Vagina (tissue), 2 donors: ENCODE results near the gene KLHDC7B. TPM values are rescaled to one million over a fixed set of nuclear protein-coding genes. Genes with fewer than 3 reads are reported as not detected.
A peak's percentile ranks its signal among the peaks of the same experiment; 100 is the strongest.

ENCODE experiments used
- DNase-seq, 2 donors: peaks; one replicate each; pipeline ENCODE4 v3.0.0-alpha.2; 2017; ENCODE audit errors: extremely low spot score in 2 of 2
- H3K27ac ChIP-seq: fragments of 200-600 bp; sonication (generic); one replicate; pipeline ENCODE4 v1.5.1; 2019
- H3K27me3 ChIP-seq: fragments of 200-600 bp; sonication (generic); one replicate; pipeline ENCODE4 v1.5.1; 2019
- H3K36me3 ChIP-seq, 2 donors: fragments of 200-600 bp; sonication (generic); one replicate each; pipeline ENCODE4 v1.5.1; 2017 to 2019
- H3K4me1 ChIP-seq: fragments of 200-600 bp; sonication (generic); one replicate; pipeline ENCODE4 v1.5.1; 2019
- H3K4me3 ChIP-seq, 2 donors: fragments of 200-600 bp; sonication (generic); 1 replicate in 1 of 2; 2 replicates in 1 of 2; pipeline ENCODE4 v1.5.1; 2016 to 2019
- H3K9me3 ChIP-seq: fragments of 200-600 bp; sonication (generic); one replicate; pipeline ENCODE4 v1.5.1; 2019
- CTCF ChIP-seq, 3 experiments: fragments of 450-650 bp in 2 of 3; fragments of 200-600 bp in 1 of 3; sonication (generic) in 1 of 3; IDR thresholded peaks; one replicate each; pipeline ENCODE4 v1.5.1; 2017 to 2019; ENCODE audit warnings: antibody characterized with exemption in 3 of 3, mild to moderate bottlenecking in 2 of 3, moderate library complexity in 2 of 3
- POLR2A ChIP-seq, 2 donors: fragments of 450-650 bp; IDR thresholded peaks; one replicate each; pipeline ENCODE4 v1.6.1; 2017; ENCODE audit warnings: antibody characterized with exemption in 2 of 2, mild to moderate bottlenecking in 2 of 2, moderate library complexity in 2 of 2
- POLR2AphosphoS5 ChIP-seq, 2 donors: sonication (generic); formaldehyde crosslinking; IDR thresholded peaks; one replicate each; pipeline ENCODE4 v1.9.0; 2017; ENCODE audit warnings: antibody characterized with exemption in 2 of 2, mild to moderate bottlenecking in 2 of 2, low read depth in 1 of 2; ENCODE audit not compliant: insufficient read depth in 1 of 2
- intact Hi-C: fragments of 100-400 bp; cut with DNase I; formaldehyde crosslinking; loops from one replicate; pipeline ENCODE4 v1.15.1; 2023
- total RNA-seq: library from RNA; depleted of rRNA; stranded (reverse); fragments of >200 nt; gene quantifications from one replicate; pipeline ENCODE4 v1.2.3, GENCODE V29; 2016

KLHDC7B gene
- total RNA-seq, 1 donor from 2014 or later, result 0.49 TPM

- no peaks in the 10 kb centered on the region for H3K27me3 ChIP-seq
- no peaks in the 10 kb centered on the region for H3K36me3 ChIP-seq
- intact Hi-C loops, result no loop called here
- peak overlapping the region; percentile 23 to 52 for H3K4me3 ChIP-seq
- H3K9me3 ChIP-seq, result no peaks in the 10 kb centered on the region
- DNase-seq, result no peak
- H3K27ac ChIP-seq, result no peak overlapping the region
- TF ChIP-seq POLR2A (IDR thresholded peaks at IDR 0.05), result no peak
- peak in 1 of 2 donors; percentile 12 for TF ChIP-seq POLR2AphosphoS5 (IDR thresholded peaks at IDR 0.05; ENCODE audit: insufficient read depth in 1 of 2, low read depth in 1 of 2)
- H3K4me1 ChIP-seq, result peaks cover 8% of the 10 kb centered on the region
Measured at GRCh38 chr22:50599816-50600455, 54.2 kb downstream of the KLHDC7B start.

- Histone ChIP-seq H3K4me1 (peaks cover 8% of the 10 kb centered on the region), H3K9me3 (no peaks in the 10 kb centered on the region), H3K4me3 (peak within 1 kb of the TSS; percentile 23 to 52), H3K36me3 (no peaks in the 10 kb centered on the region), H3K27me3 (no peaks in the 10 kb centered on the region), H3K27ac (no peak within 1 kb of the TSS)
- no peak for TF ChIP-seq POLR2AphosphoS5 (IDR thresholded peaks at IDR 0.05; ENCODE audit: insufficient read depth in 1 of 2, low read depth in 1 of 2)
- no peak for TF ChIP-seq CTCF (IDR thresholded peaks at IDR 0.05)
- TF ChIP-seq POLR2A (IDR thresholded peaks at IDR 0.05), result no peak
- no peak for DNase-seq
- intact Hi-C loops, result no loop called here
Measured at GRCh38 chr22:50600538-50600937, 54.8 kb downstream of the KLHDC7B start, which contains the start of gene MAPK8IP2. TSS of gene MAPK8IP2 (plus strand) at chr22:50600793. CDS start at chr22:50600819, 26 bp downstream.

Other genes with a start within 250 kb of the KLHDC7B start
- 180 TPM for gene PLXNB2, start 238.3 kb upstream of the KLHDC7B start, total RNA-seq
- gene DENND6B, start 218.9 kb upstream of the KLHDC7B start, total RNA-seq, result 2.7 TPM
- gene PPP6R2, start 202.6 kb upstream of the KLHDC7B start, total RNA-seq, result 49.1 TPM
- 37.3 TPM for gene SBF1, start 70.9 kb upstream of the KLHDC7B start, total RNA-seq
- not detected for gene ADM2, start 64.4 kb upstream of the KLHDC7B start, total RNA-seq
- gene MIOX, start 59.0 kb upstream of the KLHDC7B start, total RNA-seq, result not detected
- 57.0 TPM for gene LMF2, start 38.2 kb upstream of the KLHDC7B start, total RNA-seq
- gene NCAPH2, start 37.7 kb upstream of the KLHDC7B start, total RNA-seq, result 45.7 TPM
- 25.0 TPM for gene SCO2, start 20.3 kb upstream of the KLHDC7B start, total RNA-seq
- 82.0 TPM for gene TYMP, start 15.9 kb upstream of the KLHDC7B start, total RNA-seq
- gene SYCE3, start 17.0 kb downstream of the KLHDC7B start, total RNA-seq, result not detected
- 29.2 TPM for gene CPT1B, start 32.5 kb downstream of the KLHDC7B start, total RNA-seq
- gene CHKB, start 37.0 kb downstream of the KLHDC7B start, total RNA-seq, result 51.6 TPM
- gene MAPK8IP2, start 54.9 kb downstream of the KLHDC7B start, total RNA-seq, result 3.2 TPM
- 44.2 TPM for gene ARSA, start 82.3 kb downstream of the KLHDC7B start, total RNA-seq
- 20.4 TPM for gene SHANK3, start 126.9 kb downstream of the KLHDC7B start, total RNA-seq
- gene ACR, start 192.3 kb downstream of the KLHDC7B start, total RNA-seq, result not detected
- 28.2 TPM for gene RABL2B, start 237.7 kb downstream of the KLHDC7B start, total RNA-seq